ENCODE measurements around the gene KLF13.
"Not testable (repeated sequence)": the region's sequence is repeated elsewhere in the genome, so short reads cannot be mapped to it uniquely, and the experiment has no call there.

The KLF13 gene

DNA sequence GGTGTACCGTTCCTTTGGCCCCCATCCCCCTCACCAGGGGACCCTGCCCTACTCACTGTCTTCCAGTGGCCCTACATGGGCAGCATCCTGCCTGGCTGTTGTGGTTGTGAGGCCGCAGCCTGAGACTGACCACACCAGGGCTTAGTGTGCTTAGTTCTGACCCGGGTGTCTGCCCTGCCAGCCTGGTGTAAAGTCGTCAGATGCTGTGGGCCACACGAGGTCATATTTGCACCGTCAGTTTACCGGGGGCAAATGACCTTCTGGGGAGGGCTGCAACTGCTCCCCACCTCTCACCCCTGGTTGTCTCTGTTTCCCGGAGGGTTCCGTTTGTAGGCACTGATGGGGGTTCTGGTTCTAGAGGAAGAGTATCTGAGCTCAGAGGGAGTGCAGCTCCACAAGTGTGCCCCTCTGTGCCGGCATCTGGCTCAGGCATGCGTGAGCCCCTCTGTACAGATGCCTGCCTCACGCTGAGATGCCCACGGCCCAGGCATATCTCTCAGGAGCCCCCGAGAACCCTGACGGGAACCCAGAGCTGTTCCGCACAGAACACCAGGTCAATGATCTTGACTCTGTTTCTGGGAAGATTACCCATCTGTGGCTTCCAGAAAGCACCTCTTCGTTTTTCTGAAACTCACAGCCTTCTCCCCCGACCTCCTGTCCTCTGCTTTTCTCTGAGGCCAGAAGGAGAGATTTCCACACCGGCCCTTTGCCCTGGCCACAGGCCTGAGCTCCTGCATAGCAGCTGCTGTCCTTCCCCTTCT lies 19.2 kb downstream of the KLF13 start:
- no peak for DNase-seq (ENCODE audit: low read depth)

GRCh38 chr15:31346367-31347066 lies 19.9 kb downstream of the KLF13 start:
- DNase-seq (ENCODE audit: low read depth), result no peak

DNA sequence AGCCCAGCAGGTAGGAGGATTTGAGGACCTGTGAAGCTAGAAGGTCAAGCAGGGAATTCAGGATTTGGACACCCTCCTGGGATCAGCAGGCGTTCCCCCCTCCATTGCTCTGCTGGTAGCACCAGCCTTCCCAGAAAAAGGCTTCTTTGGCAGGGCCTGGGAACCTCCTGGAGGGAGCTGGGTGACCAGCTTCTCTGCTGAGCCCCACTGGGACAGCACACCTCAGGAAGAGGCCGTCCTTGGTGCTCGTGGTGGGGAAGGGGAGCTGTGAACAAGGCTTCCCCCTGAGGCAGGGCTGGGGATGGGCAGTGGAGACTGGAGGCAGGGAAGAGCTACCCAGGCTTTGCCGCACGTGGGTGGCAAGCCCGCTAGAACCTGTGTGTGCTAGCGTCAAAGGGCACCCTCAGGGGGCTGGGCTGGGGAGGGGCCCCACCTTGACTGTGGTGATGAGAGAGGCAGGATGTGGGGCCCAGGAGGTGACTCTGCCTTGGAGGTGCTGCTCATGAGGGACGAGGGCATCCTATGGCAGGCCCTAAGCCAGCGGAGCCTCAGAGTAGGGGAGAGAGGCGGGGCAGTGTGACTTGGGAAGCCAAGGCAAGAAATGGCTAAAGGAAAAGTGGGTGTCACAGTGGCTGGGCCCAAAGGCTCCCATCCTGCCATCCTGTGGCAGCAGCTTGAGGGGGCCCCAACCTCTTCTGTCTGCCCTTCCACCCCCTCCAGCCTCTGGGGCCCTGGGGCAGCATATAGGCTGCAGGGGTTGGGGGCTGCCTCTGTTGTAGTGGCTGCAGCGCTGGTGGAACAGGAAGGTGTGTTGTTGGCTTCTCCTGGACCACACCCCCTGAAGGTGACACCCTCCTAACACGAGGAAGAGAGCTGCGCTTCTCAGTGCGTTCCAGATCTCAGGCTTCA lies 20.7 kb downstream of the KLF13 start:
- peak; percentile 72 for DNase-seq (ENCODE audit: low read depth)

DNA sequence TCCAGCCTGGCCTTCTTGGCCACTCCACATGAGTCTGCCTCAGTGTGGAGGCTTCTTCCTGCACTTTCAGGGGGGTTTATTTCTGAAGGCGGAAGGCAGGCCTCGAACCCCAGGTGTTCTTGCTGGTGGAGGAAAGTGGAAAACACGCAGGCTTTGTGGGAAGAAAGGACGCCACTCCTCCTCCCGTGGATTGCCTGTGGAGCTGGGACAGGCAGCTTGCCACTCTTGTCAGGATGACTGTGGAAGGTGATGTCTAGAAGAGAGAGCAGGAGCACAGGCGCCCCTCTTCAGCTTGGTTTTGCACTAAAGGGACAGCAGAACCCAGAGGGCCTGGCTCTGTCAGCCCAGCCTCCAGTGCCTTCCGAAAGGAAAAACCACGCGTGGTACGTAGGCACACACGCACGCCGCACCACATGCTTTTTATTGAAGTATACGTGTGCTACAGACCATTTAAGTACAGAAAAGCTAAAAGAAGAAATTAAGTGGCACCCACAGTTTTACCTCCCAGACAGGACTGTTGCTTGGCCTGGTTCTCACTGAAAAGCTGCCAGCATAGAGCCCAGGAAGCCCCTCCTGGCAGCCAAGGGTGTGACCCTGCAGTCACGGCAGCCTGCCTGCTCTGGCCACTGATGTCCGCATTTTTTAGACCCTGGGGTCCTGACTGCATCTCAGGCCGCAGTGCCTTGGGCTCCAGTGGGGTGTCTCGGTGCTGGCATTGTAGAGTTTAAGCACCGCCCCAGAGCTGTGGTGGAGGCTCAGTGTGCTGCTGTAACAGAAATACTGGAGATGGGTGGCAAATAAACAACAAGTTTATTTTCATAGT lies 21.6 kb downstream of the KLF13 start:
- DNase-seq (ENCODE audit: low read depth), result no peak

- no peak for DNase-seq (ENCODE audit: low read depth)
These were observed 22.9 kb downstream of the KLF13 start for GRCh38 chr15:31349233-31350141.

DNA sequence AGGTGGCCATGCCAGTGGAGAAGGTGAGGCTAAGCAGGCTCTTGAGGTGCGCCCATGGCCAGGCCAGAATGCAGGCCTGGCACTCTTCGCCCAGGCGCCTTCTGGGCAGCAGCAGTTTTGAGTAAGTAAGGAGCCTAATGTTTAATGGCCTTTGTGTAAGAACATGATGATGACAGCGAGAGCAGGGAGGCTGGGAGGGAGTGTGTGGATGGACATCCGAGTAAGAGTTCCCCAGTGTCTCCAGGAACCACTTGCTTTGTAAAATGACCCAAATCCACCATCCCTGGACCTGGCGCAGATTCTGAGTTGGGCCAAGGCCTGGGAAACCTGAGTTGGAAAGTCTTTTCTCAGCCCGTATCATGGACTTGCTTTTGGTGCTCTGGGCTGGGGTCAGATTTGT lies 24.1 kb downstream of the KLF13 start:
- DNase-seq (ENCODE audit: low read depth), result no peak

DNA sequence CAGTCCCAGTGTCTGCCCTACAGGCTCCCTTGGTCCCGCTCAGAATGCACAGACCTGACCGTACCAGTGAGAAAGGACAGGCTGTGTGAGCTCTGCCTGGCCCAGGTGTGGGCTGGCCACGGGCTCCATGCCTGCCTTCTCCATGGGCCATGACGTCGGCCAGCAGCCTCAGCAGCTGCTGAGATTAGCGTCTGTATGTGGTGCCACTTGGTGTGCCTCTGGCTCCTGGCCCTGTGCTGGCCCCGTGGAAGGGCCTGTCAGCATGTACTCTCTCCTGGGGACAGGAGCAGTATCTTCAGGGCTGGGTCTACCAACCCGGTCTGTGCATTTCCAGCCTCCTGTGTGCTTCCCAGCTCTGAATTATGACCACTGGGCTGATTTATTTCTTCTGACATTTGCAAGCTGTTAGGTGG lies 25.7 kb downstream of the KLF13 start:
- DNase-seq (ENCODE audit: low read depth), result no peak

GRCh38 chr15:31352911-31353811 lies 26.5 kb downstream of the KLF13 start:
- DNase-seq (ENCODE audit: low read depth), result no peak

- DNase-seq (ENCODE audit: low read depth), result no peak
These were observed 27.3 kb downstream of the KLF13 start for GRCh38 chr15:31353931-31354330.

GRCh38 chr15:31356097-31356496 lies 29.5 kb downstream of the KLF13 start:
- not testable (repeated sequence) for DNase-seq (ENCODE audit: low read depth)

GRCh38 chr15:31357148-31357547 lies 30.5 kb downstream of the KLF13 start:
- DNase-seq (ENCODE audit: low read depth), result no peak

GRCh38 chr15:31358163-31358562 lies 31.5 kb downstream of the KLF13 start:
- no peak for DNase-seq (ENCODE audit: low read depth)

DNA sequence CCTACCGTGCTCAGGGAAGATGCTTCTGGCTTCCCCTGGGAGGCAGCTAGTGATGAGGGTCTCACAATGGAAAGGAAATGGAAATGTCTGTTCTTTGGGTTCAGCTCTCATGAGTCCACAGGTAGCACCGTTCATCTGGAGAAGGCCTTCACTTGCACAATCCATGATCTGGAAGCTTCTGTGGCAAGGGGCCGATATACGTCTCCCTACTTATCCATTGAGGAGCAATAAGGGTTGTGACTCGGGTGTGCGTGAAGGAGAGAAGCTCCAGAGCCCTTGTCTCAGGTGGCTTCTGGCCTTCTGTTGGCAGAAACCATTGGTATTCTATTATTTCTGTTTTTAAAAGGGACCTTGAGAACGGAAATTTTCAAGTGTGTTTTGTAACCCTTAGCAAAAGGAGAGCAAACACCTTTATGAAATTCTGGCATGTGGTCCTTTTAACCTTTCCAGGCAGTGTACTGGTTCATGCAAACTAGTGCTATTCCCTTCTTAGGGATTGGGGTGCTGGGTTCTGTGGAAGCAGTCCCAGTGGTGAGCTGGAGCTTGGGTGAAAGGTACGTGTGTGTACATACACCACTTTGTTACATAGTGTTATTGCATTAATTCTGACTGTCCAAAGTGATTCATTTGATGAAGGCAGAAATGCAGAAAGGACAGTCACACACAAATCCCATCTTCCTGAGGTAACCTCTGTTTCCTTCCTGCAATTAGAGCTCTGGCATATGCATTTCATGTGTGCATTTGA lies 32.5 kb downstream of the KLF13 start:
- no peak for DNase-seq (ENCODE audit: low read depth)

- no peak for DNase-seq (ENCODE audit: low read depth)
These were observed 33.1 kb downstream of the KLF13 start for GRCh38 chr15:31359702-31360111.

DNA sequence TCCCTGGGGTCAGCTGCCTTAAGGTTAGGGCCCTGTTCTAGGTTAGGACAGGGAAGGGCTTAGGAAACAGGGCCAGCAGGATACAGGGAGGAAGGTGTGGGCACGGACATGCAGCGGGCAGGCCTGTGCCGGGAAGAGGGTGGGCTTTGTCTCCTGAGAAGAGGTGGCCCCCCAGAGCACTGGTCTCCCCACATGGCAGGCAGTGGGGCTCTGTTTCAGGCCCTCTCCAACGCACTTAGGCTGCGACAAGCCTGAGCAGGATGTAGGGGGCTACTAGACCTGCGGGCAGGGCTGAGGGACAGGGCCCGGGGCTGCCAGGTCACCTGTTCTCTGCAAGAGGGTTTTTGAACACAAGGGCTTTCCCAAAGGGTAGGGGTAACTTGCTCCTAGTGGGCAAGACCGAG lies 33.5 kb downstream of the KLF13 start:
- DNase-seq (ENCODE audit: low read depth), result no peak

DNA sequence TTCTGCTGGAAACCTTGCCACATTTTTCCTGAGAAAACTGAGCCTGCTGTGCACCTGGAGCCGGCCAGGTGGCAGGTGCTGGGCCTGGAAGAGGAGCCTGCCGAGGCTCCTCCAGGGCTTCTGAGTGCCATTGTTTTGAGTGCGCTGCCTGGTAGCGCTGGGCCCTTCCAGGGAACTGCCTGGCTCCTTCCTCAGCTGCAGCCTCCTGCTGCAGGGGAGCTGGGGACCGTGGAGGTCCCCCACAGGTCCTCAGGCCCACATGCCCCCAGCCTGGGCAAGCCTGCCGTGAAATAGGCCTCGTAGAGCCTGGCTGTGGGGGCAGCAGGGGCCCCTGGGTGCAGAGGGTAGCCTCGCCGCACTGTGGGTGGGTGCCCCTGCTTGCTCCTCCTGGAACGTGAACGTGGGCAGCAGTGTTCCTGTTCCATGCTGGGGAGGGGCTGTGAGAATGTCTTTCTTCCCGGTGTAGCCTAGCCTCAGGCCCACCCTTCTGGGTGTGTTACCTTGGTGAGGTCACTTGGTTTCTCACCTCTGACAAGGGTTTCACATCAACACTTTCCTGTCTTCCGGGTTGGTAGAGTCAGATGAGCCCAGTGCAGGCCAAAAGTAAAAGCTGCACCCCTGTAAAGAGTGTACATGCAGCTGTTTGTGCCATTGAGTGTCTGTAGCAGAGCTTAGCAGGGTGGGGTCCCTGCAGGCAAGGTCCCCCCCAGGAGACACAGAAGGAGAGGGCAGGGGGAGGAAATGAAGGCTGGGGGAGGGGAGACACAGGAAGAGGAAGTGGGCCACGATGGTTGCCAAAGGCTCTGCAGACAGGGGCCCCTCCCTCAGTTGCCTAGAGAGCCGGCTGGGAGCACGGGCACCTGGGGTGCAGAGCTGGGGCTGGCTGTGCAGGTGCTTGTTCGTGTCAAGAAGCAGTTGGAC lies 34.5 kb downstream of the KLF13 start:
- peak; percentile 74 for DNase-seq (ENCODE audit: low read depth)

DNA sequence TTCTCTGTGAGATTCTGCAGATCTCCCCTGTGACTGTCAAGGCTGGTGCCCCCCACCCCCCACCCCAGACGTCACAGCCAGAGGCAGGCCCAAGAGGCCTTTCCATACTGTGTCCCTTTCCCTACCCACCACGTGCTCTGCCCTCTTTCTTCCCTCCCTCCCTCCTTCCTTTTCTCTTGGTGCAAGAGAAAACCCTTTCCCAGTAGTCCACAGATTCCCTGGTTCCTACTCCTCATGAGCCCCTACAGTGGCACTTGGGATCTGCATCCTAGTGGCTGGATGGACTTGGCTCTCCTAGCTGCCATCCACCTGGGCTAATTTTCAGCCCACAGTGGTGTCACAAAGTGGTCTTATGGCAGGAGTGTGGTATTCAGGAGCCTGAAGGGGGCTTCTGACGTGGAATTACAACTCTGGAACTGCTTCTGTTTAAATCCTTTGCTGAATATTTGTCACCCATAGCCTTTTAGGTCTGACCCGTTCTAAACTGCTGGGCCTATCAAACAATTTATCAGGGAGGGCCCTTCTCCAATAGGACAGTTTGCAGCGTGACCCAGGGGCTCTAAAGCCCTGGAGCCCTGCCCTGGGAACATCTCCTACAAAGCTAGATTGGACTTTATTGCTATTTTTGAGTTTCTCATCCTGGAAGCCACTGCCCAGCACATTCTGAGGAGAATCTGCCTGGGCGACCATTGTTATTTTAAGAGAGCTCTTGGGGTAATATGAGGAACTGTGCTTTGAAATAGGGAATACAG lies 35.3 kb downstream of the KLF13 start:
- DNase-seq (ENCODE audit: low read depth), result no peak
